ENCODE results near the gene MYO1B.

- TF ChIP-seq CTCF (conservative IDR thresholded peaks at IDR 0.05 in 1 of 2, IDR thresholded peaks at IDR 0.05 in 1 of 2; ENCODE audit: extremely low read depth in 1 of 2, insufficient read depth in 1 of 2, low read depth in 1 of 2, low read length in 2 of 2) (no peak), EZH2 (IDR thresholded peaks at IDR 0.05; ENCODE audit: borderline replicate concordance, low read length) (no peak)
These were observed 90.8 kb downstream of the MYO1B start for GRCh38 chr2:191335875-191336464.
